Fibroblast of skin of scalp (primary cell): Measurements from ENCODE around the gene EML6. TPM values are rescaled to one million over a fixed set of nuclear protein-coding genes. Genes with fewer than 3 reads are reported as not detected.
"Not testable (repeated sequence)": the region's sequence is repeated elsewhere in the genome, so short reads cannot be mapped to it uniquely, and the experiment has no call there.

Source experiments
- DNase-seq: peaks from one replicate; pipeline ENCODE4 v3.0.0-alpha.2; 2013
- polyA plus RNA-seq, 2 experiments: library from polyadenylated mRNA; unstranded; fragments of 120-200 nt; gene quantifications; one replicate each; pipeline ENCODE4 v1.2.1, GENCODE V29; 2013; ENCODE audit not compliant: insufficient read length in 2 of 2

EML6 gene
- polyA plus RNA-seq (2013, experiment 1 of 2; ENCODE audit: insufficient read length), result 0.19 TPM
- polyA plus RNA-seq (2013, experiment 2 of 2; ENCODE audit: insufficient read length), result 1.6 TPM

- DNase-seq, result peak; percentile 98
These were observed at the start of gene EML6 for GRCh38 chr2:54723131-54723995. Gene EML6 (plus strand): TSS chr2:54723662. CDS start chr2:54725062, 1,400 bp downstream.

- DNase-seq, result no peak
These were observed 48.2 kb upstream of the EML6 start for GRCh38 chr2:54675281-54675680.

GRCh38 chr2:54675738-54676137 lies 47.7 kb upstream of the EML6 start:
- DNase-seq, result no peak

- peak; percentile 67 for DNase-seq
These were observed 46.8 kb upstream of the EML6 start for GRCh38 chr2:54676656-54677055.

GRCh38 chr2:54677476-54678265 lies 45.8 kb upstream of the EML6 start:
- DNase-seq, result no peak

- DNase-seq, result no peak
These were observed 44.7 kb upstream of the EML6 start for GRCh38 chr2:54678719-54679118.

- DNase-seq, result peak; percentile 44
These were observed 42.9 kb upstream of the EML6 start for GRCh38 chr2:54680397-54681041.

GRCh38 chr2:54681416-54681815 lies 42.0 kb upstream of the EML6 start:
- no peak for DNase-seq

GRCh38 chr2:54683596-54683995 lies 39.9 kb upstream of the EML6 start:
- DNase-seq, result no peak

- DNase-seq, result no peak
These were observed 38.1 kb upstream of the EML6 start for GRCh38 chr2:54685263-54685775.

- no peak for DNase-seq
These were observed 35.8 kb upstream of the EML6 start for GRCh38 chr2:54687595-54688152.

- DNase-seq, result no peak
These were observed 31.9 kb upstream of the EML6 start for GRCh38 chr2:54691445-54692135.

GRCh38 chr2:54692556-54692955 lies 30.9 kb upstream of the EML6 start:
- DNase-seq, result no peak

- DNase-seq, result no peak
These were observed 28.1 kb upstream of the EML6 start for GRCh38 chr2:54695378-54695777.

- no peak for DNase-seq
These were observed 25.5 kb upstream of the EML6 start for GRCh38 chr2:54697934-54698333.

- not testable (repeated sequence) for DNase-seq
These were observed 24.5 kb upstream of the EML6 start for GRCh38 chr2:54698926-54699325.

GRCh38 chr2:54699665-54700064 lies 23.8 kb upstream of the EML6 start:
- no peak for DNase-seq

- no peak for DNase-seq
These were observed 22.4 kb upstream of the EML6 start for GRCh38 chr2:54701029-54701428.

GRCh38 chr2:54704238-54704637 lies 19.2 kb upstream of the EML6 start:
- DNase-seq, result no peak

- peak; percentile 75 for DNase-seq
These were observed 18.5 kb upstream of the EML6 start for GRCh38 chr2:54704688-54705605.

- DNase-seq, result no peak
These were observed 16.8 kb upstream of the EML6 start for GRCh38 chr2:54706622-54707021.
